ENCODE results near the gene PRRG2.

The PRRG2 gene

DNA sequence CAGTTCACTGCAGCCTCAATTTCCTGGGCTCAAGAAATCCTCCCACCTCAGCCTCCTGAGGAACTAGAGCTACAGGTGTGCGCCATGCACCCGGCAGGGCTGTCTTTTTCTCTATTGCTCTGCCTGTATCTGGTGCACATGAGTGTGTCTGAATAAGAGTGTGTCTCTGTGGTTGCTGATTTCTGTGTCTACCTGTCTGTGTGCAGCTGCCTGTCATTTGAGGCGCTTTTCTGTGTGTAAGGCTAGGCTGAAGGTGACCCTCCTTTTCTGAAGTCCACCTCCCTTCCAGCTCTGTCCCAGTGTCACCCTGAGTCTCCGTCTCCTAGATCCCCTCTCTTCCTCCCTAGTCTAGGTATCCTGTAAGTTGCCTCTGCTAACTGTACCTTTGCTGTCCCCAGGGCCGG lies 8.4 kb downstream of the PRRG2 start:
- no peak for TF ChIP-seq SIN3A (IDR thresholded peaks at IDR 0.05; ENCODE audit: borderline replicate concordance, insufficient read depth, low read length)
- TF ChIP-seq TAF1 (IDR thresholded peaks at IDR 0.05; ENCODE audit: borderline replicate concordance, insufficient read depth, low read length), result no peak
- no peak for TF ChIP-seq FOXP2 (optimal IDR thresholded peaks at IDR 0.05; ENCODE audit: borderline replicate concordance, extremely low read depth, extremely low read length, insufficient read depth)
- no peak for TF ChIP-seq POLR2AphosphoS5 (IDR thresholded peaks at IDR 0.05; ENCODE audit: low read depth, low read length)
- TF ChIP-seq, protein P1, sequence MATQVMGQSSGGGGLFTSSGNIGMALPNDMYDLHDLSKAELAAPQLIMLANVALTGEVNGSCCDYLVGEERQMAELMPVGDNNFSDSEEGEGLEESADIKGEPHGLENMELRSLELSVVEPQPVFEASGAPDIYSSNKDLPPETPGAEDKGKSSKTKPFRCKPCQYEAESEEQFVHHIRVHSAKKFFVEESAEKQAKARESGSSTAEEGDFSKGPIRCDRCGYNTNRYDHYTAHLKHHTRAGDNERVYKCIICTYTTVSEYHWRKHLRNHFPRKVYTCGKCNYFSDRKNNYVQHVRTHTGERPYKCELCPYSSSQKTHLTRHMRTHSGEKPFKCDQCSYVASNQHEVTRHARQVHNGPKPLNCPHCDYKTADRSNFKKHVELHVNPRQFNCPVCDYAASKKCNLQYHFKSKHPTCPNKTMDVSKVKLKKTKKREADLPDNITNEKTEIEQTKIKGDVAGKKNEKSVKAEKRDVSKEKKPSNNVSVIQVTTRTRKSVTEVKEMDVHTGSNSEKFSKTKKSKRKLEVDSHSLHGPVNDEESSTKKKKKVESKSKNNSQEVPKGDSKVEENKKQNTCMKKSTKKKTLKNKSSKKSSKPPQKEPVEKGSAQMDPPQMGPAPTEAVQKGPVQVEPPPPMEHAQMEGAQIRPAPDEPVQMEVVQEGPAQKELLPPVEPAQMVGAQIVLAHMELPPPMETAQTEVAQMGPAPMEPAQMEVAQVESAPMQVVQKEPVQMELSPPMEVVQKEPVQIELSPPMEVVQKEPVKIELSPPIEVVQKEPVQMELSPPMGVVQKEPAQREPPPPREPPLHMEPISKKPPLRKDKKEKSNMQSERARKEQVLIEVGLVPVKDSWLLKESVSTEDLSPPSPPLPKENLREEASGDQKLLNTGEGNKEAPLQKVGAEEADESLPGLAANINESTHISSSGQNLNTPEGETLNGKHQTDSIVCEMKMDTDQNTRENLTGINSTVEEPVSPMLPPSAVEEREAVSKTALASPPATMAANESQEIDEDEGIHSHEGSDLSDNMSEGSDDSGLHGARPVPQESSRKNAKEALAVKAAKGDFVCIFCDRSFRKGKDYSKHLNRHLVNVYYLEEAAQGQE (IDR thresholded peaks at IDR 0.05; ENCODE audit: insufficient read depth in 1 of 2, low read depth in 2 of 2, low read length in 2 of 2), result no peak

DNA sequence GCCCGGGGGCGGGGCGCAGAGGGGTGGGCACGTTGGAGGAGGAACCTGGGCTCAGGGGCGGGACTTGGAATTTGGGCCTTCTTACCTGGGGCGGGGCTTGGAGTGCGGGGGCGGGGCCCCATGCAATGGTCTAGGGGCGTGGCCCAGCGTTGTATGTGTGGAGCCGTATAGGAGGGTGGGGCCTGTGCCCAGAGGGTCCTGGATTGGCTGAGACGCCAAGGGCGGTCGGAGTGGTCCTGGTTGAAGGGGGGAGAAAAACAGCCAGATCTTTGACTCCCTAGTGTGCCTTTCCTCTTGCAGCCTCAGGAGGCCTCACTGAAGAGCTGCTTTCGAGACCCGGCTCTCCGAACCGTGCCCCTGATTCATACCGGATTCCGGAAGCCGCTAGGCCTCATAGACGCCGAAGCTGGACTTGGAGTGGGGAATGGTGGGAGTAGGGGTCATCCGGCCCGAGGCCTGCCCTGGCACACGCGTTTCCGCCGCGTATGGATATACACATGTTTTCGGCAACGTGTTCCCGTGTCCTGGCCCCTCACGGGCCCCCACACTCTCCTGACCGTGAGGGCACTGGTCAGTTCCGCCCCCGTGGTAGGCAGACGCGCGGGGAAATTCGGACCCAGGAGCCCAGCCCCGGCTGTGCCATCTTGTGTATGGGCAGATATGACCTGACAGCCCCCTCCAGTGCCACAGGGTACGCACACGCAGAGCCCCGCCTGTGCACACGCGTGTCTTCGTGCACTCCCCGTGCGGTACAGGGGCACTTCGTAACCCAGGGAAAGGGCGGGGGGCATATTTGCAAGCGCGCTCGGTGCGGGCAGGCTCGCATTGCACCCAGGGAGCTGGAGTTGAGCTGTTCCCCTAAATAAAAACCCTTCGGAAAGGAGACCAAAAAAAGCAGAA lies 9.2 kb downstream of the PRRG2 start:
- TF ChIP-seq FOXP2 (optimal IDR thresholded peaks at IDR 0.05; ENCODE audit: borderline replicate concordance, extremely low read depth, extremely low read length, insufficient read depth) (peak; percentile 11), POLR2AphosphoS5 (IDR thresholded peaks at IDR 0.05; ENCODE audit: low read depth, low read length) (peak; percentile 97), SIN3A (IDR thresholded peaks at IDR 0.05; ENCODE audit: borderline replicate concordance, insufficient read depth, low read length) (no peak), TAF1 (IDR thresholded peaks at IDR 0.05; ENCODE audit: borderline replicate concordance, insufficient read depth, low read length) (peak; percentile 94)
- TF ChIP-seq, protein P1 (IDR thresholded peaks at IDR 0.05; ENCODE audit: insufficient read depth in 1 of 2, low read depth in 2 of 2, low read length in 2 of 2), result no peak

DNA sequence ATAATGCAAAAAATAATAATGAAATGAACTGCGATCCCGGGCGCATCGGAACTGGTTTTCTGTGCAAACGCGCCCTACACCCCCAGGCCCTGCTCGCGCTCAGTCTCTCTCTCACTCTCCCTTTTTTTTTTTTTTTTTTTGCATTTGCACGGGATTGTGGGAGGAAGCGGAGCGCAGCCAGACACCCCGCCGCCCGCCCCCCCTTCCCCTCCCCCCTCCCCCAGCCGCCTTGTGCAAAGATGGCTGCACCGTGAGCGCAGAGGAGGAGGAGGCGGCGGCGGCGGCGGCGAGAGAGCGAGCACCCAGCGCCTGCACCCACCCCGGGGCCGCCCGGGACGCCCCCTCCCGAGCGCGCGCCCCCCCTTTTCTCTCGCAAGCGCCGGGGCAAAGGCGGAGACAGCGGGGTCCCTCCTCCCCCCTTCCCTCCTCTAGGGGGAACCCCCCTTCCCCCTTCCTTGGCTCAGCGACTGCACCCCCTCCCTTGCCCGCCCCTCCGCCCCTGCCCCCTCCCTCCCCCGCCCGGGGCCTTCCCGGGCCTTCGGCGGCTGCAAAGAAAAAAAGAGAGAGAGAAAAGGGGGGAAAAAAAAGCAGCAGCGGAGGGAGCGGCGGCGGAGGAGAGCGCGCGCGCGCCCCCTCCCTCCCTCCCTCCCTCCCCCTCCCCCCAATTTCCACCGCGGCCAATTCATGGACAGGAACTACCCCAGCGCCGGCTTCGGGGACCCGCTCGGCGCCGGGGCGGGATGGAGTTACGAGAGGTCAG lies 10.0 kb downstream of the PRRG2 start, which contains the start of gene PRR12:
Gene PRR12 (plus strand): TSS at position 212 of the 760 bp plus-strand sequence. CDS start 473 bp downstream, at position 685.
- TF ChIP-seq TAF1 (IDR thresholded peaks at IDR 0.05; ENCODE audit: borderline replicate concordance, insufficient read depth, low read length) (peak; percentile 61; the same call in 1 of the 2 replicates), SIN3A (IDR thresholded peaks at IDR 0.05; ENCODE audit: borderline replicate concordance, insufficient read depth, low read length) (0 out of 2 replicates have a peak, but pooled peaks have one; percentile 34), POLR2AphosphoS5 (IDR thresholded peaks at IDR 0.05; ENCODE audit: low read depth, low read length) (peak; percentile 34; the same call in 1 of the 2 replicates), FOXP2 (optimal IDR thresholded peaks at IDR 0.05; ENCODE audit: borderline replicate concordance, extremely low read depth, extremely low read length, insufficient read depth) (no peak)
- TF ChIP-seq, protein P1 (IDR thresholded peaks at IDR 0.05; ENCODE audit: insufficient read depth in 1 of 2, low read depth in 2 of 2, low read length in 2 of 2), result peak in 1 of 2 experiments; percentile 30; a peak in 1 of 4 replicates

DNA sequence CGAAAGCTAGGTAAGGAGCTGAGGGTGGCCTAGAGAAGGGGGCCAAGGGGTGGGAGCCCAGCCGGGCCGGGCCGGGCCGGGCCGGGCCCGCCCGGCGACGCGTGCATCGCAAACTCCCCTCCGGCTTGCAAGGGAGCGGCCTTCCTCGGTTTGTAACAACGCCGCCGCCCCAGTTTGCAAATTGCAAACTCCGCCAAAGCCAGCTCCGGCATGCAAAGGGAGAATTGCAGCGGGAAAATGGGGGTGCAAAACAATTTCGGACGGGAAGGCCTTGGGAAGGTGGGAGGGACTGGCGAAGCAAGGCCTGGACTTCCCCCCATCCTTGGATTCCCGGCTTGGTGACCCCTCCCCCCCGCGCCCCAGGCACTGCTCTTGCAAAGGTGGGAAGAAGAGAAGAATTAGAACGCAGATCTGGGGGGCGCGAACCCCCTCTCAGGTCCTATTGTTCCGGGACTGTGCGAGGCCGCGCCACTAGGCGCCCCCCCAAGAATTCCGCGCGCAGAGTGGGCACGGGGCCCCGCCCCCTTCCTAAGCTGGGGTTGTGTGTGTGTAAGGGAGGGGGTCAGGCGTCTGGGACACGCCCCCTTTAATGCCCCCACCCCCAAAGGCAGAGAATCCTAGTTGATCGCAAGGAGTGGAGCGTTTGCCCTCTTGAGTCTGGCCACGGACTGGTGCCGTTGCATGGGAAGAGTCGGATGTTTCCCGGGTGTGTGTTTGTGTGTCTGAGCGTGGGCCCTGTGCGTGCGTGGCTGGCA lies 10.8 kb downstream of the PRRG2 start:
- TF ChIP-seq, protein P1 (IDR thresholded peaks at IDR 0.05; ENCODE audit: insufficient read depth in 1 of 2, low read depth in 2 of 2, low read length in 2 of 2), result no peak
- TF ChIP-seq FOXP2 (optimal IDR thresholded peaks at IDR 0.05; ENCODE audit: borderline replicate concordance, extremely low read depth, extremely low read length, insufficient read depth), result no peak
- TF ChIP-seq SIN3A (IDR thresholded peaks at IDR 0.05; ENCODE audit: borderline replicate concordance, insufficient read depth, low read length), result peak; percentile 56; the same call in 1 of the 2 replicates
- peak; percentile 20; the same call in 1 of the 2 replicates for TF ChIP-seq TAF1 (IDR thresholded peaks at IDR 0.05; ENCODE audit: borderline replicate concordance, insufficient read depth, low read length)
- TF ChIP-seq POLR2AphosphoS5 (IDR thresholded peaks at IDR 0.05; ENCODE audit: low read depth, low read length), result peak; percentile 42; the same call in 1 of the 2 replicates

Data from PFSK-1 (cell line).